ENCODE measurements around the gene UGT1A7.

DNA sequence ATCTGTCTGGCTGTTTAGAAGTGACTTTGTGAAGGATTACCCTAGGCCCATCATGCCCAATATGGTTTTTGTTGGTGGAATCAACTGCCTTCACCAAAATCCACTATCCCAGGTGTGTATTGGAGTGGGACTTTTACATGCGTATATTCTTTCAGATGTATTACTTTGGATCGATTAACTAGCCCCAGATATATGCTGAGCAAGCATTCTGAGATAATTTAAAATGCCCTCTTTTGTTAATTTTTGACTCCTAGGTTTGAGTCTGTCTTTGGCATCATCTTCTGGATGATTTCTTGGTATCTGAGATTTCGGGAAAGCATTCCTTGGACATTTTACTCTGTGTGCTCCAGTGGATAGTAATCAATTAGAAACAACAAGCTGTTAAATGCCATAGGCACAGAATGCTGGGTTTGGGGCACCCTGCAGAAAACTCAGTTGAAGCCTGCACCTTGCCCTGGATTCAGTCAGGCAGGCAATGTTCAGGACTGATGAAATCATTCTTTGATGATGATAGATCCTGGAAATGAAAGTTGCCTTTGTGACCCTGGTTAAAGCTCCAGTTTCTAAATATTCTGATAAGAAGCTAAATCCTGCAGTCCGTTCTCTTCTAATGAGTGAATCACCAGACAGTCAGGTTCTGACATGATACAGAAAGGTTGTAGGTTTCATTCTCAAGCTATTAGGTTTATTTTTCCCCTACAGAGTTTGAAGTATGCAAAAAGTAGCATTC is 79.5 kb downstream of the UGT1A7 start:
- no peak for TF ChIP-seq POLR2A (IDR thresholded peaks at IDR 0.05)
- TF ChIP-seq, protein P1, sequence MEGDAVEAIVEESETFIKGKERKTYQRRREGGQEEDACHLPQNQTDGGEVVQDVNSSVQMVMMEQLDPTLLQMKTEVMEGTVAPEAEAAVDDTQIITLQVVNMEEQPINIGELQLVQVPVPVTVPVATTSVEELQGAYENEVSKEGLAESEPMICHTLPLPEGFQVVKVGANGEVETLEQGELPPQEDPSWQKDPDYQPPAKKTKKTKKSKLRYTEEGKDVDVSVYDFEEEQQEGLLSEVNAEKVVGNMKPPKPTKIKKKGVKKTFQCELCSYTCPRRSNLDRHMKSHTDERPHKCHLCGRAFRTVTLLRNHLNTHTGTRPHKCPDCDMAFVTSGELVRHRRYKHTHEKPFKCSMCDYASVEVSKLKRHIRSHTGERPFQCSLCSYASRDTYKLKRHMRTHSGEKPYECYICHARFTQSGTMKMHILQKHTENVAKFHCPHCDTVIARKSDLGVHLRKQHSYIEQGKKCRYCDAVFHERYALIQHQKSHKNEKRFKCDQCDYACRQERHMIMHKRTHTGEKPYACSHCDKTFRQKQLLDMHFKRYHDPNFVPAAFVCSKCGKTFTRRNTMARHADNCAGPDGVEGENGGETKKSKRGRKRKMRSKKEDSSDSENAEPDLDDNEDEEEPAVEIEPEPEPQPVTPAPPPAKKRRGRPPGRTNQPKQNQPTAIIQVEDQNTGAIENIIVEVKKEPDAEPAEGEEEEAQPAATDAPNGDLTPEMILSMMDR (IDR thresholded peaks at IDR 0.05): no peak

Measured in adrenal gland (tissue), 5 donors.